ENCODE measurements around the gene HERC6.

- TF ChIP-seq POLR2A (IDR thresholded peaks at IDR 0.05) (no peak), CTCF (IDR thresholded peaks at IDR 0.05) (no peak)
Observed at GRCh38 chr4:88457307-88458103, 78.9 kb downstream of the HERC6 start.
